NOMO-1 treated with DMSO at 0.1 percent for 48 hours (cell line): ENCODE data around the gene UBE2V1.

ENCODE experiments used
- DNase-seq: peaks from one replicate; lab custom pipeline; 2025; ENCODE audit not compliant: unreplicated experiment; lab: John Stamatoyannopoulos, UW

The UBE2V1 gene

DNA sequence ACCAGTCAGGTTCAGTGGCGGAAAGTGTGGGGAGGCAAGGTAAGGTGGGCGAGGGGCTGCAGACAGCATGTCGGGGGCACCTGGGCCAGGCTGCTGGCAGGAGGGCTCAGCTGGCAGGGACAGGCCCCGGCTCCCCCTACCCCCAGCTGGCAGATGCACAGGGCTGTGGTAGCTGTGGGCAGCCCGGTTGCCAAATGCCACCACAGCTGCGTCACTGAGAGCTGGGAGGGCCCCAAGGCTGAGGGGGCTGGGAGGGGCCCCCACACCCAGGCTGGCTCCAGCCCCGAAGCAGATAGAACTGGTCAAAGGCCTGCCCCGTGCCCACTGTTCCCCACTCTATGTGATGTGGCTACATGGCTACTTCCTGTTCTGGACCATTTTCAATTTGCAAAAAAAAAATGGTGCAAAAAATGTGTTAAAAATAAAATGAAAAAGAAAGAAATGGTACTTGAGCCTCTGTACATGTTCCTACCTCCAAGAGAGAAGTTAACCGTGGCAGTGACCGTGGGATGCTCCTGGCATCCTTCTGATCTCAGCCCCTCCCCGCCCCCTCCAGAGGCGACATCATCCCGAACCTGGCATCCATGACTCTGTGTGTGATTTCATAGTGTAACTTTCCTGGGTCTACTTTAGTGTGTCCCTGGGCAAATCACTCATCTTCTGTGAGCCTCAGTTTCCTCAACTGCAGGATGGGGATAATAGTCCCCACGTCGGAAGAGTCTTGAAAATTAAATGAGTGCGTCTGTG, 64.4 kb downstream of the UBE2V1 start:
- DNase-seq = no peak

DNA sequence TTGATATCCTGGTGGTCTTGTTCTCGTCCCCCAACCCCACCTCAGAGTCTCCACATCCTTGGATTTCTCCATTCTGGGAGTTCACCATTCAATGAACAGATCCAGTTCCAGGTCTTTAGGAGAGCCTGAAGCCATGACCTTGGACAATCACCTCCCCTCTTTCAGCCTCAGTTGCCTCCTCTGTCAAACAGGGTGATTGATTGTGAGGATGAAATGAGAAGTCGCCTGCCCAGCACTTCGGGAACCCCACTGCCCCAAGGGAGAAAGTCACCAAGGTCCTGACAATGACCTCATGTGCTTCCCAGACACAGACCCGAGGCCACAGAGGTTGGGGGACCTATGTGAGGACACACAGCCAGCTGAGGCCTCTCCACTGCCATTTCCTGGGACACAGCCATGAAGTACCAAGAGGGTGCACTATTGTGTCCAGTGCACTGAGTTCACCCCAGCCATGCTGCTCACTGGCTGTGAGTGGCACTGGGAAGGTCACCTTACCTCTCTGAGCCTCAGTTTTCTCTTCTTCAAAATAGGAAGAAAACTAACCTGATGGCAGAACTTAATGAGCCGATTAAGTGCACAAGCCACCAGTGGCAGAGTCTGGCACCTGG, 68.5 kb downstream of the UBE2V1 start:
- no peak for DNase-seq

DNA sequence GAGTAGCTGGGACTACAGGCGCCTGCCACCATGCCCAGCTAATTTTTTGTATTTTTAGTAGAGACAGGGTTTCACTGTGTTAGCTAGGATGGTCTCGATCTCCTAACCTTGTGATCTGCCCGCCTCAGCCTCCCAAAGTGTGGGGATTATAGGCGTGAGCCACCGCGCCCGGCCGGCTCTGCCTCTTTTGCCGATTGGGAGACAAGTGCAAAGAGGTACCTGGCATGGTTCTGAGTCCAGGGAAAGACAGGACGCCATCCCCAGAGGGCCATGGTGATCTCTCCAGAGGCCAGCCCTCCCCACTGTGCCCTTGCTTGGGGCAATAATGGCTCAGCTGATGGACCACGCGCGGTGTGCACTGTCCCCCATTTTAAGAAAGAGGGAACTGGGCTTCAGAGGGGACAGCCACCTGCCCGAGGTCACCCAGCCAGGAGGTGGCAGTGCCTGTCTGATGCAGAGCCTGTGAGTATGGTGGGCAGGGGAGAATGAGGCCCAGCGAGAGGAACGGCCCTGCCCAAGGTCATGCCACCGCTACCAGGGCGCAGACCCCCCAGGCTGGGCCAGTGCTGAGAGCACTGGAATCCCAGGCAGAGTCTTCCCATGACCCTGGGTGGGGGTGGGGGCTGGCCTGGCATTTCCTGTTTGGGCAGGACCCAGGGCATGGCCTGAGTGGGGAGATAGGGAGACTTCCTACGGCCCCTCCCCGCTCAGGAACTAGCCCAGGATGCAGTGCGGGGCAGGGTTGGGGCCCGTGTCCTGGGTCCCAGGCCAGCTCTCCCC, 69.2 kb downstream of the UBE2V1 start:
- DNase-seq = no peak

DNA sequence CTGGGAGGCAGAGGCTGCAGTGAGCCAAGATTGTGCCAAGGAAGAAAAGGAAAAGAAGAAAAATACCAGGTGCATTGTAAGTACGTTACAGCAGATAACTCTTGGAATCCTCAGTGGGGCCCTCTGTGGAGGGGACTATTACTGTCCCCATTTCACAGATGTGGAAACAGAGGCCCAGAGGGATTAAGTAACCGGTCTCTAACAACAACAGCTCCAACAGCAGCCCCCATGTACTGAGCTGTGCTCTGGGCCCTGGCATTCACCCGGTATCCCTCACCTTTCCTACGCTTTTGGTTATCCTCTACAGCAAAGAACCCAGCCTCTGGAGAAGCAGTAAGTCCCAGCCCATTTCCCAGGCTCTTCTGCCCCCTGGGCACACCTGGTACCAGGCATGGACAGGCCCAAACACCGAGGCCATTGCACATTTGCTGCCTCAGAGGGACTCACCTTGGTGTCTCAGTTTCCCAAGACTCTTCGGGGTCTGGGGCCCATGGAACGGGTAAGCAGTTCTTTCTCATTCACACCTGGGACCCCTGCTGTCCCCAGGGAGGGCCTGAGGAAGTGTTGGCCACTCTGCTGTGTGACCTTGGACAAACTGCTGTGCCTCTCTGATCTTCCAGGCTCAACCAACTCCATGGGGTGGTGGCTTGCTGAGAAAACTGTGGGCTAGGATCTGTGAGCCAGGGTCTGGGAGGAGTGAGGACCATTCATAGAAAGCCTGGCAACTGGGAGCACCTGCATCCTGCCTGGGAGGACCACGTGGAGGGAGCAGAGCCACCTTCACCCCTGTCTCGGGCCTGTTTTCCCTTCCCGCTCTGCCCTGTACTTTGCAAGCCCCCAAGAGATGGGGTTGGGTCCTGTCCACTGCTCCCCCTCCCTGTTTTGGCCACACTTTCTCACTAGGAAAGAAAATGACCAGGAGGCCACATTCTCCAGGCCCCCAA, 70.3 kb downstream of the UBE2V1 start:
- no peak for DNase-seq

DNA sequence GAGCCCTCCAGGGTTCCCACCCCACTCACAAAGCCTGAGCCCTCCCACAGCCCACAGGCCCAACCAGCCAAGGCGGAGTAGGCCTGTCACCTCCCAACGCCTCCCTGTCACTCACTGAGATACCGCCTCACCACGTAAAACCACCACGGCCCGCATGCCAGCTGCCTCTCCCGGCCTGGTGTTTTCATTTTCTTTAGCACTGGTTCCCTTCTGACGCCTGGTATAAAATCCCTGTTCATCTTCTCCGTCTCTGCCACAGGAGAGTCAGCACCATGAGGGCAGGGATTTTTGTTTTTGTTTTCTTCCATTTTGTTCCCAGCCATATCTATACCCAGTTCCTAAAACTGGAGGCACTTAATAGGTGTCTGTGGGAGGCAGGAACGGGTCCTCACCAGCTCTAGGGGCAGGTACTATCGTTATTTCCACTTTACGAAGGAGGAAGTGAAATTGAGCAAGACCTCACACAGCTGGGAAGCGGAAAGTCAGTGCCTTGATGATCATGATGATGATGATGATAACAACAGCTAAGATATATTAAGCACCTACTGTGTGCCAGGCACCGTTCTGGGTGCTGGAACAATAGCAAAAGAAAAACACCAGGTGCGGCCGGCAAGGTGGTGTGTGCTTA, 71.6 kb downstream of the UBE2V1 start:
- peak; percentile 72 for DNase-seq

DNA sequence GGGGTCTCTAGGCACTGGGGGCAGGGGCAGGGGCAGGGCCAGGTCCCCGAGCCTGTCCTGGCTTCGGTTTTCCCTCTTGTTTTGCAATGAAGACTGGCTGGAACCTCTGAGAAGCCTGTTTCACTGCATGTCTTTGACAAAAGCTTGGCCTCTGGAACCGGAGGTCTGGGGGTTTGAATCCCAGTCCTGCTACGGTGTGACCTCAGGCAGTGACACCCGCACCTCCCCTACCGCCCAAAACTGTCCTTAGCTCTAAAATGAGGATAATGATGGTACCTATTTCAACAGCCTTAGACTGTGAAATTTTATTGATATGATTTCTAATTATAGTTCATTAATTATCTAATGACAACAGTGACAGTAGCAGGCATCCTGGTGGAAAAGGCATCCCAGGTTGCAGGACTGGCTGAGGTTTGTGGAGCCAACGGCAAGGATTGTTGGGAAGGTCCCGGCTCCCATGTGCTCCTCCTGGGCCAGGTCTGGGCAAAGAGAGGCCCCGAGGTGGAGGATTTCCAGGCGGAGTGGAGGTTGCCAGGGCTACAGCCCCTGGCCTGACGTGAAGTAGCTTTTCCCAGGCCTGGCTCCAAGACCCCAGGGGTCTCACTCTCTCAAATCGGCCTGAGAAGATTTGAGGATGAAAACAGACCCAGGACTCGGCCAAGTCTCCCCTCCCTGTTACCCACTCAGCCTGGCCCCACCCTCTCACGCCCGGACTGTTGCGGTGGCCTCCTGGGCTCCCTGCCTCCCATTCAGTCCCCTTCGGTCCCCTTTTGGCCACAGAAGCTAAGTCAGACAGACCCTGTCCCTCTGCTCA, 72.3 kb downstream of the UBE2V1 start:
- DNase-seq = no peak

DNA sequence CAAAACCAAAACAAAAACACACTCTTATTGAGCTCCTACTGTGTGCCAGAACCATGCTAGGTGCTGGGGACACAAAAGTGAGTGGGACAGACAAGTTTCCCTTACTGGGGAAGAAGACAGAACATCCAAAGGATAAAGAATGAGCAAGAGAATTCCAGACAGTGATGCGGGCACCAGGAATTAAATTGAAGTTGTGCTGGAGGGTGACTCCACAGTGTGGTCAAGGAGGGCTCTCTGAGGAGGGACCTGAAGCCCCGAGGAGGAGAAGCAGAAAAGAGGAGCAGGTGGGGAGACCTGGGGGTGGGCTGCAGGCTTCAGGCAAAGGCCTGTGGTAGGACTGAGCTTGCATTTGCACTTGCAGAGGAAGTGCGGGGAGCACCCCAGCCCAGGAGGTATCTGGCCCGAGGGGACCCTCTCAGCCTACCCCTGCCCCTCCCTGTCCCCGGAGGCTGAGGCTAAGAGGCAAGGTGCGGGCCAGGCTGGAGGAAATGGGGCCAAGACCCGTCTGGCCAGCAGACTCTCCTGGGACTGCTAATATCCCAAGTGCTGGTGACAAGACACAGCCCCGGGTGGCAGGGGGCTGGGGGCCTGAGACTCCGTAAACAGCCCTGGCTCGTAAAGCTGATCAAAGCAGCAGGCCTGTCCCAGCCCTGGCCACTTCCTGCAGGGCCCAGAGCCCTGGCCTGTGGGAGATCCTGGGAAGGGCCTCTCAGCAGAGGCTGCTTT, 73.1 kb downstream of the UBE2V1 start:
- no peak for DNase-seq

DNA sequence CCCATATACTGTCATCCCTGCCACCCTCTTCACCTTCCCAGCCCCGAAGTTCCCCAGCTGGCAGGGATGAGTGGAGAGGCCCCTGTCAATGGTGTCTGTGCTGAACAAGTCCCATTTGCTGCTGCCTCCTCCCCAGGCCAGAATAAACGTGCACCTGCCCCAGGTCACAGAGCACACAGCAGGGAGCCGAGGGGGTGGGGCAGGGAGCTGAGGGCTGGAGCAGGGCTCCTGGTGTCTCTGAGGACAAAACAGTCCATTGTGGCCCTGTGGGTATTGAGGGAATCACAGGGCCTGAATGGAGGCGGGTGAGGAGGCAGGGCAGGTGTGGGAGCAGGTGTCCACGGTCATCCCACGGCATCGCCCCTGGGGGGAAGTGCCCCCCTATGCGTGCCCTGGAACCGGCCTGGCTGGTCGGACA, 74.4 kb downstream of the UBE2V1 start:
- no peak for DNase-seq

DNA sequence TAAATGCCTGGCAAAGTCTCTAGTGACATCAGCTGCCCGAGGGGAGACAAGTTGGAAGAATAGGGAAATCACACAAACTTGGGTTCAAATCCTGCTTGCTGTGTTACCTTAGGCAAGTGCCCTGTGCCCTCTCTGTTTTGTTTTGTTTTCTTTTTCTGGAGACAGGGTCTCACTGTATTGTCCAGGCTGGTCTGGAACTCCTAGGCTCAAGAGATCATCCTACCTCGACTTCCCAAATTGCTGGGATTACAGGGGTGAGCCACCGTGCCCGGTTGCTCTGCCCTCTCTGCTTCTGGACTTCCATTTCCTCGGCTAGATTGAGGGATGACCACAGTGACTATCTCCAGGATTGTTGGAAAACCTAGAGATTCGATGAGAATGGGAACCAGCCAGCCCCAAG, 74.8 kb downstream of the UBE2V1 start:
- no peak for DNase-seq

DNA sequence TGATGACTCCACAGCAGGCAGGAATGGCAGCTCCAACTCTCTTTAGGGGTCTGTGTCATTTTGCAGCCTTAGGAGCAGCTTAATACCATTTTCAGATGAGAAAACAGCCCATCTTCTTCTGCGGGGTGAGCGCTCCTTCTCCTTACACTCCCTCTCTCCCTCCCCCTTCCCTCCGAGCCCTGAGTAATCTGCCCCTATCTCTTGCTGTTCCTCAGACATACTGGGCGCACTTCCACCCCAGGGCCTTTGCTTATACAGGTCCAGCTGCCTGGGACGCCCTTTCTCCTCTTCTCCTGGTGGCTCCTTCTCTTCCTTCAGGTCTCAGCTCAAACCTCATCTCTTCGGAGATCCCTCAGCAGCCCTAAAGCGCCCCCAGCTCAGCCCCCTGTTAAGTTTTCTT, 75.4 kb downstream of the UBE2V1 start:
- DNase-seq = no peak

DNA sequence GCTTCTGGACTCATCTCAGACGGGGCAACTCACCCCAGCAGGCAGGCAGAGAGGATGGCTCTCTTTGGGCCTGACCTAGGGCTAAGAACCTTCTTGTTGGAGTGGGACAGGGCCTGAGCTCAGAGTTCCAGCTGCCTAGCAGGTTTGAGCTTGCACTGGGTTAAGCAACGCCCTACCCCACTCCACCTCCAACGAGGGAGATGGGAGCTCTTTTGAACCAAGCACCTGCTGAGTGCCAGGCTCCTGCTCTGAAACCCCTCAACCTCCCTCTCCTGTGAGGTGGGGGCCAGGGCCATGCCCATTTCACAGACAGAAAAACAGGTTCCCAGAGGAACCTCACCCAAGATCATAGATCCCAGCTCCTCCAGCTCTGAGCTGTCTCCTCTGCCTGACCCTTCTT, 75.8 kb downstream of the UBE2V1 start:
- DNase-seq = no peak

DNA sequence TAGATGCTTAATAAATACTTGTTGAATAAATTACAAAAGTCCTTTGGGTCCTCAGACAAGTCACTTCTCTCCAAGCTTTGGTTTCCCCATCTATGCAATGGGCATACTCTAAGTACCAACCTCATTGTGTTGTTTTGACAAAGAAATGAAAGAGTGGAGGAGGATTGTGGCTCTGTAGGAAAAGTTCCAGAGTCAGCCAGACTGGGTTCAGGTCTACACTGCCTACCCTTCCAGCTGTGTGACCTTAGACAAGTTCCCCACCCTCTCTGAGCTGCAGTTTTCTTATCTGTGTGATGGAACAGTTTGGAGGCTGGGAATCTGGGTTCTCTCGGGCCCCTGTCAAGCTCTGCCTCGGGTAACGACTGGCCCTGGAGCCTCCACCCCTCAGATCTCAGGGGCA, 76.2 kb downstream of the UBE2V1 start:
- no peak for DNase-seq

DNA sequence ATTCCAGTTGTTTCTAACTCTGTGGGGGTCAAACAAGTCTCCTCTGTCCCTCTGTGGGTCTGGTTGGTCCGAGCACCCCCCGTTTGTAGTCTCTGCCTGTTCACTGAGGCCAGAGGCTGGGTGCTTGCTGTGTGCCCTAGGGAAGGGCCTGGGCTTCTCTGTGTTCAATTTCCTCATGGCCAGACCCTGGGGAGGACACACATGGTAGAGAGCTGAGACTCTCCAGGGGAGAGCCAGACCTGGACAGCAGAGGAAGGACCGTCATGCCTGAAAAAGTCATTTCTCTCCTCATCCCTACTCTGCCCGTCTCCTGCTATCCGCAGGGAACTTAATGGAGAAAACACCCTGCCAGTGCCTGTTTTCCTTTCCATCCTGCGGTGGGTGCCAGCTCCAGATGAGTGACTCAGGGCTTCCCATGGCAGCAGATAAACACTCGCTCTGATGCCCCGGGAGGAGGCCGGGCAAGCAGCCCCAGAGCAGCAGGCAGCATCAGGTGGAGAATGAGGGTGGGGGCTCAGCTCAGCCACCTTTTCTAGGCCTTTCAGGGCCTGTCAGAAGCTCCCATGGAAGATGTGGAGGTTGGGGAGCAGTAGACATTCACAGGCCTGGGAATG, 78.3 kb downstream of the UBE2V1 start:
- DNase-seq = no peak

DNA sequence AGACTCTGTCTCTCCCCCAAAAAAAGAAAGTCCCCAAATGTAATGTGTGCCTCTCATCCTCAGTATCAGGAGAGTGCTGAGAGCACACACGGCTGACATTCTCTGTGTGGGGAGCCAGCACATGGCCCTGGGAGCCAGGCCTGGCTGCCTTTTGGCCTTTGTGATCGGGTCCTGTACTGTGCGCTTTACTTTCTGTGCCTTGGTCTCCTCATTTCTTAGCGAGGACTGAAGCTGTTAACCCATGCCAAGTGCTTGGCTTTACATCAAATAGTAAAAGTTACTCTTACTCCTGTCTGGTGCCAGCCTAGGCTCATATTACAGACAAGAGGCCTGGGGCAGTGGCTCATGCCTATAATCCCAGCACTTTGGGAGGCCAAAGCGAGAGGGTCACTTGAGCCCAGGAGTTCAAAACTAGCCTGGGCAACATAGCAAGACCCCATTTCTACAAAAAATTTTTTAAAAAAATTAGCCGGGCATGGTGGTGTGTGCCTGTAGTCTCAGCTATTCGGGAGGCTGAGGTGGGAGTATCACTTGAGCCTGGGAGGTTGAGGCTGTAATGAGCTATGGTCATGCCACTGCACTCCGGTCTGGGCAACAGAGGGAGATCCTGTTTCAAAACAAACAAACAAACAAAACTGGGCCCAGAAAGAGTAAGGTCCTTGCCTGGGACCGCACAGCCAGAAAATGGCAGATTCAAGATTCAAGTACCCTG, 79.8 kb downstream of the UBE2V1 start:
- no peak for DNase-seq
